GM19438 (cell line): ENCODE results near the gene AIF1L.
"Not testable (repeated sequence)": the region's sequence is repeated elsewhere in the genome, so short reads cannot be mapped to it uniquely, and the experiment has no call there.

Experiments
- ATAC-seq: cut with Tn5 transposase; IDR thresholded peaks from one replicate; pipeline ENCODE4 v1.9.1; 2021; ENCODE audit warnings: low read depth; ENCODE audit not compliant: unreplicated experiment

Gene AIF1L

GRCh38 chr9:131117762-131118145, 21.4 kb downstream of the AIF1L start:
- no peak for ATAC-seq

DNA sequence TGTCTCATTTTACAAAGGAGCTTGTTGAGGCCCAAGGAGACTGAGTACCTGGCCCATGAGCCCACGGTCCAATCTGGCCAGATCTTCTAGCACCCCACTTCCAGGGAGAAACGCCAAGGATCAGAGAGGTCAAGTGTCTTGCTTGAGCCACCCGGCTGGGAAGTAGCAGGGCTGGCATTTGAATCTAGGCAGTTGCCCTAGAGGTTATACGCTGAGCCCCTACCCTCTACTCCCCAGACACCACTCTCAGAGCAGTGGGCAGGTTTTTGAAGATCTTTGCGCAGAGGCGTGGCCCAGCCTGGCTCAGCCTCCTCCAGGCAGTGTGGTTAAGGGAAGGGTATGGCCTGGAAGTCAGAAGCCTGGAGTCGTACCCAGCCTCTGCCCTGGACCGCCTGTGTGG, 23.3 kb downstream of the AIF1L start:
- no peak for ATAC-seq

- ATAC-seq = no peak
These were observed 24.4 kb downstream of the AIF1L start for GRCh38 chr9:131120620-131121228.

DNA sequence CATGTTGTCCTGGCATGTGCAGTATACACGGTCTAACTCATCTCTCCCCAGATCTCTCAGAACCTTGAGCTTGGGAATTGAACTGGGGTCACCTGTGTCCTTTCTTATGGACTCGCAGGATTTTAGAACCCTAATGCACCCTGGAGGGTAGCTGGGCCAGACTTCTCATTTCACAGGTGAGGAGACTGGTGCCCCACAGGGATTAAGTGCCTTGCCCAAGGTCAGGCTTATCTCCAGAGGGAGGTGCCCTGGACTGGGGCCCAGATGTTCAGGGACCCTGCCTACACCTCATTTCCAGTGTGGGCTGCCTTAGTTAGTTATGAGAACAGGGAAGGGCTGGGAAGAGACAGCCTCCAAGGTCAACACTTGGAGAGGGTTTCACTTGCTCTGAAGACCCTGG, 25.0 kb downstream of the AIF1L start:
- ATAC-seq = no peak

DNA sequence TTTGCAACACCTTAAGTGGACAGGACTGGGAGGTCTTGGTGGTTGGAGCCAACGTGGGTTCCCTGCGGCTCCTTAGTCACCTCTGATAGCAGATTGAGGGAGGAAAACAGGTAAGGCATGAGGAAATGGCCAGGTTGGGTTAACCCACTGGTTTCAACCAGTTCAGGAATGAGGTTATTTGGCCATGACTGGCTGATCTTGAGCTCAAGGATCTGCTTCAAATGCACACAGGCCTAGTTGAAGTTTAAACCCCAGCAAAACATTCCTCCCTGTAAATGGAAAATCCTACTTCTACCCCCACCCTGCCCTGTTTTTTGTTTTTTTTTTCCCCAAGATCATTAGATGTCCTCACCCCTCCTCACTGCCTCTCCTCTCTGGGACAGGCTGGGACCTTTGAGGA, 25.8 kb downstream of the AIF1L start:
- no peak for ATAC-seq

GRCh38 chr9:131125038-131125287, 28.6 kb downstream of the AIF1L start:
- ATAC-seq = peak; percentile 5

DNA sequence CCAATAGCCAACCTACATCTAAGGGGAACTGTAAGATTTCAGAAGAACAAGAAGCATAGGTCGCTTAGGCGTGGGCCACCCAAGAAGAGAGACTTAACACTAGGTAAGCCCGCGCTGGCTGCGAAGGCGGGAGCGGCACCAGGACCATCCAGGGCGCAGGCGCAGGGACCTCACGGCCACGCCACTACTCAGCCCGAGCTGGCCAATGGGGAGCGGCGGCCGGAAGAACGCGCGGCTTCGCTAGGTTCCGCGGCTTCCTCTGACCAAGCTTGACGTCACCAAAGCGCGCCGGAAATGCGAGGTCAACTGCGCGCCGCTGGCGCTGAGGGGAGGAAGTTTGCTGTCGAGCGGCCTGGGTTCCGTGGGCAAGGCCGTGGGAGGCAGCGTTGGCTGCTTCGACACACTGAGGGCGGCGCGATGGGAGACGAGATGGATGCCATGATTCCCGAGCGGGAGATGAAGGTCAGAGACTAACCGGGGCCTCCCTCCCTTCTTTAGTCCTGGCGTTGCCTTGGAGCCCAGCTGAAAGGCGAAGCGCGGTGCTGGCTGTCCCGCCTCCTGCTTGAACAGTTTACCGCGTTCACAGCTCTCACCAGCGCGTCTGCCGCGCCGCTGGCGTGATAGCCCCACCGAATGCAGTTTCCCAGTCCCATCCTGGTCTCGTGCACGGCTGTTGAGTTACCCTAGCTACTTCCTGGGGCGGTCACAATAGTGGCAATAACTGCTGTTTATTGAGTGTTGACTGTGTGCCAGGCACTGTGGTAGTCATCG, 29.1 kb downstream of the AIF1L start, which contains the start of gene NUP214:
Gene NUP214 (plus strand): TSS at position 299 of the 771 bp plus-strand sequence. CDS start 119 bp downstream, at position 418.
- peak; percentile 83 for ATAC-seq

GRCh38 chr9:131126059-131126426, 29.7 kb downstream of the AIF1L start:
- no peak for ATAC-seq

- no peak for ATAC-seq
These were observed 32.9 kb downstream of the AIF1L start for GRCh38 chr9:131129183-131129582.

GRCh38 chr9:131138676-131139075, 42.3 kb downstream of the AIF1L start:
- ATAC-seq = no peak

DNA sequence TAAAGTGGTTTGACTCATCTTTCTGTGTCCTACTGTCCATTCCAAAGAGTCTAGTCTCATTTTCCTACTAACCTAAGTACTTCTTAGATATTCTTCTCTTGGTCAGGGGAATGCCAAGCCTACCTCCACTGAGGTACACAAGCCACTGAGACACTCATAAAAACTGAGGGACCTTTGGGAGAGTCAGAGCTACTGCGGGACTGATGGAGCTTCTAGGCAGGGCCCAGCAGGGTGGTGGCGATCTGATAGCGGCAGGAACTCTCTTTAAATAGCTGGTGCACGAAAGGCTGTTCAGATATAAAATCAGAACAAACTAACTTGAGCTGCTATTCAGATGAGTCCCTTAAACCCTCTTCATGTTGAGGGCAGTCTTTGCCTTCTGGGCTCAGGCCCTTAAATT, 43.8 kb downstream of the AIF1L start:
- ATAC-seq = no peak

DNA sequence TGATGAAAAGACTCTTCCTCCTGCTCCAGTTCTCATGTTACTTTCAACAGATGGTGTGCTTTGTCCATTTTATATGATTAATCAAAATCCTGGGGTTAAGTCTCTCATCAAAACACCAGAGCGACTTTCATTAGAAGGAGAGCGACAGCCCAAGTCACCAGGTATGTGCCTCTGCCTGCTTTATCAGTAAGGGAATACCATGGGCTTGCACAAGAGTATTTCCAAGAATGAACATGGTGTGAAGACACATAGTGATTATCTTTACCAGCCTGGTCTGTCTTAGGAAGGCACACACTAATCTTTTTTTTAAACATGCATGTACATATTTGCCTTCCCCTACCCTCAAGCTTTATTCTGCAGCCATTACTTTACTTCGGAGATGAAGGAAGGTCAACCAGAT, 44.2 kb downstream of the AIF1L start:
- no peak for ATAC-seq

DNA sequence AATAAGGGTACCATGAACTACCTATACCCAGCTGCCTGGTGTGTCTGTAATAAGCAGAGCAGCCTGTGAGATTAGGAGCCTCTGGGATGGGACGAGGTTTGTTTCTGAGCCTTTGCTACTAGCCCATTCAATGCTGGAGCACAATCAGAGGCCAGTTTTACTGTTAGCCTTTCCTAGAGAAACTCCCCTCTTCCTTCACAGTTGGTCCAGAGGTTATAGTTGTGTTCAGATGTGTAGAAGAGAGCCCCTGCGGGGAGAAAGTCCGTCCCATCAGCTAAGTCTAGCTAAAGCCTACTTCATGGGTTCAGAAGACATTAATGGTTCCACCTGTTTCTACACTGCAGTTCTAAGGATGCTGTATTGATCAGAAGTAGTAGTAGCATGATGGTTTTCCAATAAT, 45.8 kb downstream of the AIF1L start:
- ATAC-seq = no peak

DNA sequence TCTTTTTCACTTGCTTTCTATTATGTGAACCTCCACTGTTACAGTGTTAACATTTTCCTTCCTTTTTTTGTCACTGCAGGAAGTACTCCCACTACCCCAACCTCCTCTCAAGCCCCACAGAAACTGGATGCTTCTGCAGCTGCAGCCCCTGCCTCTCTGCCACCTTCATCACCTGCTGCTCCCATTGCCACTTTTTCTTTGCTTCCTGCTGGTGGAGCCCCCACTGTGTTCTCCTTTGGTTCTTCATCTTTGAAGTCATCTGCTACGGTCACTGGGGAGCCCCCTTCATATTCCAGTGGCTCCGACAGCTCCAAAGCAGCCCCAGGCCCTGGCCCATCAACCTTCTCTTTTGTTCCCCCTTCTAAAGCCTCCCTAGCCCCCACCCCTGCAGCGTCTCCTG, 47.9 kb downstream of the AIF1L start:
- ATAC-seq = no peak

- no peak for ATAC-seq
These were observed 48.9 kb downstream of the AIF1L start for GRCh38 chr9:131145245-131145644.

DNA sequence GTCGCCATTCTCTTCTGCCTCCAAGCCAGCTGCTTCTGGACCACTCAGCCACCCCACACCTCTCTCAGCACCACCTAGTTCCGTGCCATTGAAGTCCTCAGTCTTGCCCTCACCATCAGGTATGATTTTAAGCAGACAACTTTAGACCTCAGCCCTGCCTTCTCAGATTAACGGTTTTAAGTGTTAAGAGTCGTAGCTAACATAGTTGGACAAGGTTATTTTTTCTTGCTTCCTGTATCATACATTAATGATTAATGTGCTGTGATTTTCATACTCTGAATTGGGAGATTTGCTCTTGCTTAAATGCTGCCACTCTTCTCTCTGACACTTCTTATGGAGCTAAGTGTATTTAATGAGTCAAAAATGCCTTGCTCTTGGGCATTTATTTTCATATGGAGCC, 49.9 kb downstream of the AIF1L start:
- no peak for ATAC-seq

GRCh38 chr9:131148276-131148675, 51.9 kb downstream of the AIF1L start:
- no peak for ATAC-seq

DNA sequence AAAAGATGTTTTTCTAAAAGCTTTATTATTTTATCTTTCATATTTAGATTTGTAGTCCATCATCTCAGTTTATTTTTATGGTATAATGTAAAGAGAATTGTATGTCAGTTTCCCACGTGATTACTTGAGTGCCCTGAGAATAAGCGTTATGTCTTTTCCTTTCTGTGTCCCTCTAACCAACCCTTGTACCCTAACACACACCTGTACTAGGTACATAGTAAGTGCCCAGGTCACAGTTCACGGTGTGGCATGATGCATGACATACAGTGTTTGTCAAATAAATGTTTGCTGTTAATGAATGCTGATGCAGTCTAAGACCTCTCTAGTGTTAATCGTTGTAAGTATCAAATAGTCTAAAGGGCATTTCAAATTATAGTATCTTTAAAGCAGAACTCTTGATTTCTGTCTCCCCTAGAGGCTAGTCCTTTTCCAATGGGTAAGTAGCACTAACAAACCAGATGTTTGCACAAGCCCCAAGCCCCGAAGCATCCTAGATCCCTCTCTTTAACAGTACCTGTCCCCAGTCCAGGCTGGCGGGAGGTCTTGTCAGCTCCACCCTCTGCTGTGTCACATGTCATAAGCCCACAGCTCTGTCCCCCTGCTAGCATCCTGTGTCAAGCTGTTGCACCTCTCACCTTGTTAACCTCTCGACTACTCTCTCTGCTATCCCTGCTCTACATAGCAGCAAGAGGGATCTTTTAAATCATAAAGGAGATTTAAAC, 52.8 kb downstream of the AIF1L start:
- ATAC-seq = no peak

GRCh38 chr9:131149688-131150053, 53.3 kb downstream of the AIF1L start:
- ATAC-seq = no peak

- ATAC-seq = no peak
These were observed 57.3 kb downstream of the AIF1L start for GRCh38 chr9:131153595-131153994.

DNA sequence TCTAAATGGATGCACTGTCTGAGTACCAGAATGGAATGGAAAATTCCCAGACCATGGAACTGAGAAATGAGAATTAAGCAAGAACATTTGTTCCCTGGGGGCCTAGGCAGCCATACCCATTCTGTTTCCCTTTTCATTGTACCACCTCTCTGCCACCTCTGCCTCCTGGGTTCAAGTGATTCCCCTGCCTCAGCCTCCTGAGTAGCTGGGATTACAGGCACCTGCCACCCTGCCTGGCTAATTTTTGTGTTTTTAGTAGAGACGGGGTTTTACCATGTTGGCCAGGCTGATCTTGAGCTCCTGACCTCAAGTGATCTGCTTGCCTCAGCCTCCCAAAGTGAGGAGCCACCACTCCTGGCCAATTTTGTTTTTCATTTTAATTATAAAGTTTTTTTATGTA, 62.3 kb downstream of the AIF1L start:
- ATAC-seq = not testable (repeated sequence)
